ENCODE measurements around the gene NUFIP1.

DNA sequence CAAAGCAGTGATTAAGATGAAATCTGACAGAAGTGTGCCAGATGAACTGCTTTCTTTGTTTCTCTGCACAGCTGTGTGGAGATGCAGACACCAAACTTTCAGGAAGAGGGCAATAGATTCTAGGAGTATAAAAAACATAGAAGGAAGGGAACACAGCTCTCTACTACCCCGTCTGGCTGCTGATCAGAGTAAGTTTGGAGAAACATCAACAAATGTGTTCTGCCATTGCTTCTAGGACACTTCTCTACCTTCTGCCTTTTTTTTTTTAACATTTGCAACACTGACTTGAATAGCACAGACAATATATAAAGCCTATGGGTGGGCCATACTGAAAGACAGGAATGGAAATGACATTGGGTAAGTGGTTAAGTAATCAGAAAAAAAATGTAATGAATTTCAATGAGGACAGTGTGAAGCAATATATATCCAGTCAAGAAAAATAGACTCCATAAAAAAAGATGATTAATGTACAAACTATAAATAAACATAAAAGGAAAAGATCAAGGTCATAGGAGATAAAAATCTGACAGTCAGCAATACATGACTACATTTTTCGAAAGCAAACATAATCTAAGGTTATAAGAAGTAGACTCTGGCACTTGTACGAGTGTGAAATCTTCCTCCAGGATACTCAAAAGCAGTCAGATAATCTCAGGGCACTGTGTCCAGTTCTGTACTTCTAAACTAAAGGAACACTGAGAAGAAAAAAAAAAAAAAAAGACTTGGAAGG is 21.4 kb downstream of the NUFIP1 start:
- TF ChIP-seq POLR2A (IDR thresholded peaks at IDR 0.05; ENCODE audit: low read depth, low read length): no peak
- TF ChIP-seq, protein P1, sequence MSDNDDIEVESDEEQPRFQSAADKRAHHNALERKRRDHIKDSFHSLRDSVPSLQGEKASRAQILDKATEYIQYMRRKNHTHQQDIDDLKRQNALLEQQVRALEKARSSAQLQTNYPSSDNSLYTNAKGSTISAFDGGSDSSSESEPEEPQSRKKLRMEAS (IDR thresholded peaks at IDR 0.05; ENCODE audit: insufficient read depth, insufficient read length): no peak
- TF ChIP-seq, protein P2, sequence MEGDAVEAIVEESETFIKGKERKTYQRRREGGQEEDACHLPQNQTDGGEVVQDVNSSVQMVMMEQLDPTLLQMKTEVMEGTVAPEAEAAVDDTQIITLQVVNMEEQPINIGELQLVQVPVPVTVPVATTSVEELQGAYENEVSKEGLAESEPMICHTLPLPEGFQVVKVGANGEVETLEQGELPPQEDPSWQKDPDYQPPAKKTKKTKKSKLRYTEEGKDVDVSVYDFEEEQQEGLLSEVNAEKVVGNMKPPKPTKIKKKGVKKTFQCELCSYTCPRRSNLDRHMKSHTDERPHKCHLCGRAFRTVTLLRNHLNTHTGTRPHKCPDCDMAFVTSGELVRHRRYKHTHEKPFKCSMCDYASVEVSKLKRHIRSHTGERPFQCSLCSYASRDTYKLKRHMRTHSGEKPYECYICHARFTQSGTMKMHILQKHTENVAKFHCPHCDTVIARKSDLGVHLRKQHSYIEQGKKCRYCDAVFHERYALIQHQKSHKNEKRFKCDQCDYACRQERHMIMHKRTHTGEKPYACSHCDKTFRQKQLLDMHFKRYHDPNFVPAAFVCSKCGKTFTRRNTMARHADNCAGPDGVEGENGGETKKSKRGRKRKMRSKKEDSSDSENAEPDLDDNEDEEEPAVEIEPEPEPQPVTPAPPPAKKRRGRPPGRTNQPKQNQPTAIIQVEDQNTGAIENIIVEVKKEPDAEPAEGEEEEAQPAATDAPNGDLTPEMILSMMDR (IDR thresholded peaks at IDR 0.05; ENCODE audit: extremely low read depth in 1 of 2, insufficient read depth in 1 of 2, low read depth in 1 of 2, low read length in 2 of 2): peak; percentile 13 to 47
- no peak for TF ChIP-seq POLR2AphosphoS5 (IDR thresholded peaks at IDR 0.05; ENCODE audit: insufficient read depth, low read depth, low read length)
- TF ChIP-seq EZH2 (IDR thresholded peaks at IDR 0.05; ENCODE audit: borderline replicate concordance, low read depth, low read length, severe bottlenecking): no peak
- no peak for TF ChIP-seq FOS (IDR thresholded peaks at IDR 0.05; ENCODE audit: borderline replicate concordance, insufficient read depth, low read length)
- no peak for TF ChIP-seq MYC (IDR thresholded peaks at IDR 0.05; ENCODE audit: low read depth, low read length)
- TF ChIP-seq JUN (IDR thresholded peaks at IDR 0.05; ENCODE audit: borderline replicate concordance, insufficient read depth, insufficient read length, low read depth): no peak
- TF ChIP-seq GATA2 (IDR thresholded peaks at IDR 0.05; ENCODE audit: insufficient read depth, insufficient read length, low read depth, low read length): peak; percentile 19

Data from endothelial cell of umbilical vein (primary cell).